Neural cell (in vitro differentiated cells): Measurements from ENCODE around the gene SLC12A8. TPM values are rescaled to one million over a fixed set of nuclear protein-coding genes. Genes with fewer than 3 reads are reported as not detected.

Experiments used
- H2AFZ ChIP-seq: fragments of 200-600, 300-800 bp; sonication (generic), shearing (Covaris generic); 2 replicates; pipeline ENCODE4 v1.6.0; 2014; ENCODE audit warnings: low read depth, mild to moderate bottlenecking, antibody characterized with exemption, low read length, moderate library complexity
- H3F3A ChIP-seq: fragments of 200-600 bp; shearing (Covaris generic); 2 replicates; pipeline ENCODE4 v1.6.1; 2016; ENCODE audit warnings: mild to moderate bottlenecking, moderate library complexity, mixed read lengths, antibody characterized with exemption, low read length; ENCODE audit not compliant: insufficient read depth, poor library complexity, severe bottlenecking
- H3K27ac ChIP-seq: fragments of 200-600, 300-800 bp; sonication (generic), shearing (Covaris generic); 2 replicates; pipeline ENCODE4 v1.5.1; 2014; ENCODE audit warnings: mild to moderate bottlenecking, low read length, moderate library complexity
- H3K27me3 ChIP-seq: fragments of 300-800, 200-600 bp; sonication (generic), shearing (Covaris generic); 2 replicates; pipeline ENCODE4 v1.6.0; 2014; ENCODE audit warnings: mild to moderate bottlenecking, low read depth, low read length, moderate library complexity; ENCODE audit not compliant: insufficient read depth
- H3K36me3 ChIP-seq: fragments of 300-800, 200-600 bp; sonication (generic), shearing (Covaris generic); 2 replicates; pipeline ENCODE4 v1.5.1; 2014; ENCODE audit warnings: mild to moderate bottlenecking, antibody characterized with exemption, low read length, moderate library complexity; ENCODE audit not compliant: insufficient read depth
- H3K4me2 ChIP-seq: fragments of 300-800, 200-600 bp; sonication (generic), shearing (Covaris generic); 2 replicates; pipeline ENCODE4 v1.6.0; 2014; ENCODE audit warnings: mild to moderate bottlenecking, low read length
- H3K4me3 ChIP-seq: fragments of 300-800, 200-600 bp; sonication (generic), shearing (Covaris generic); 2 replicates; pipeline ENCODE4 v1.5.1; 2014; ENCODE audit warnings: mild to moderate bottlenecking, low read length, moderate library complexity
- H3K79me2 ChIP-seq: fragments of 200-600 bp; shearing (Covaris generic); replicated peaks from 2 replicates; pipeline ENCODE4 v1.6.0; 2014; ENCODE audit warnings: mild to moderate bottlenecking, low read length, moderate library complexity; ENCODE audit not compliant: insufficient read depth
- H3K9ac ChIP-seq: fragments of 300-800, 200-600 bp; sonication (generic), shearing (Covaris generic); 2 replicates; pipeline ENCODE4 v1.6.1; 2016; ENCODE audit warnings: mild to moderate bottlenecking, low read length, mixed read lengths
- H3K9me2 ChIP-seq: fragments of 200-600 bp; shearing (Covaris generic); 2 replicates; pipeline ENCODE4 v1.6.1; 2016; ENCODE audit warnings: mild to moderate bottlenecking, low read length, mixed read lengths; ENCODE audit not compliant: insufficient read depth
- H3K9me3 ChIP-seq: fragments of 200-600, 300-800 bp; sonication (generic), shearing (Covaris generic); 2 replicates; pipeline ENCODE4 v1.6.1; 2016; ENCODE audit warnings: mild to moderate bottlenecking, mixed run types, low read length, moderate library complexity, mixed read lengths
- H4K20me1 ChIP-seq: fragments of 200-600 bp; shearing (Covaris generic); 2 replicates; pipeline ENCODE4 v1.6.1; 2016; ENCODE audit warnings: mild to moderate bottlenecking, mixed run types; ENCODE audit not compliant: insufficient read depth
- EP300 ChIP-seq: fragments of 450-650 bp; conservative IDR thresholded peaks from 2 replicates; pipeline ENCODE4 v1.6.1; 2014; ENCODE audit warnings: antibody characterized with exemption, mild to moderate bottlenecking, moderate library complexity; ENCODE audit not compliant: poor library complexity, severe bottlenecking
- EZH2 ChIP-seq: fragments of 200-600, 300-800 bp; shearing (Covaris generic), sonication (generic); IDR thresholded peaks from 2 replicates; pipeline ENCODE4 v1.6.1; 2014; ENCODE audit warnings: antibody characterized with exemption, low read length, borderline replicate concordance, mild to moderate bottlenecking; ENCODE audit not compliant: insufficient read depth, poor library complexity, severe bottlenecking
- MXI1 ChIP-seq: fragments of 450-650 bp; conservative IDR thresholded peaks from 2 replicates; pipeline ENCODE4 v1.6.1; 2014; ENCODE audit warnings: antibody characterized with exemption, mild to moderate bottlenecking; ENCODE audit not compliant: poor library complexity, severe bottlenecking
- POLR2AphosphoS5 ChIP-seq: IDR thresholded peaks from 2 replicates; pipeline ENCODE4 v1.6.1; 2012
- RAD21 ChIP-seq: fragments of 450-650 bp; conservative IDR thresholded peaks from 2 replicates; pipeline ENCODE4 v1.6.1; 2014; ENCODE audit warnings: antibody characterized with exemption, mild to moderate bottlenecking, moderate library complexity
- SMC3 ChIP-seq: fragments of 450-650 bp; conservative IDR thresholded peaks from 2 replicates; pipeline ENCODE4 v1.6.1; 2014; ENCODE audit warnings: antibody characterized with exemption, mild to moderate bottlenecking, moderate library complexity; ENCODE audit not compliant: poor library complexity
- TAF1 ChIP-seq: IDR thresholded peaks from 2 replicates; pipeline ENCODE4 v1.6.1; 2012; ENCODE audit warnings: low read depth
- polyA plus RNA-seq: library from polyadenylated mRNA; depleted of rRNA; stranded (reverse); fragments of >200 nt; gene quantifications from 2 replicates; pipeline ENCODE4 v1.2.3, GENCODE V29; 2014
- TF ChIP-seq, protein P1 (sequence below): IDR thresholded peaks from 2 replicates; pipeline ENCODE4 v1.6.1; 2012; ENCODE audit warnings: borderline replicate concordance
- TF ChIP-seq, protein P2 (sequence below): fragments of 450-650 bp; IDR thresholded peaks from 2 replicates; pipeline ENCODE4 v1.5.1; 2014; ENCODE audit warnings: antibody characterized with exemption, mild to moderate bottlenecking, moderate library complexity; ENCODE audit not compliant: poor library complexity, severe bottlenecking

SLC12A8 gene
- polyA plus RNA-seq, 1 donor from 2014 or later, result 4.6 TPM

DNA sequence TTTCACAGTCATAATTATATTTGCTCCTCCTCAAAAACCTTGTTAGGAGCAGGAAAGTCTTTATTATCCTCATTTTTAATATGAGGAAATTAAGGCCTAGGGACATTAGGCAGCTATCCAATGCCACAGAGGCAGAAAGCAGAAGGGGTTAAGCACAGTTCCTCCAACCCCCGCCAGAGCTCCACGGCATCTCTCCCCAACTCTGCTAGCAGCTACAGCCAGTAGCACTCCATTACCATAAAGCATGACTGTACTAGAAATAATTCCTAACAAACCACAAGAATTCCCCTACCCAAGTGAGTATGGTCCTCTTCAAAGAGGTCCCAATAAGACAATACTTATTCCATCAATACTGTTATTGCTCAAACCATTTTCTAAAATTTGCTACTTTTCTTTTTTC, 166.6 kb downstream of the SLC12A8 start:
- no peak overlapping the region for H3K4me3 ChIP-seq
- no peak overlapping the region for H3K4me2 ChIP-seq
- H3K36me3 ChIP-seq, result no peaks in the 10 kb centered on the region
- H3F3A ChIP-seq, result no peaks in the 10 kb centered on the region
- H3K27ac ChIP-seq, result no peak overlapping the region
- no peaks in the 10 kb centered on the region for H4K20me1 ChIP-seq
- no peaks in the 10 kb centered on the region for H3K9me2 ChIP-seq
- no peak overlapping the region for H2AFZ ChIP-seq
- H3K9me3 ChIP-seq, result no peaks in the 10 kb centered on the region
- no peak for TF ChIP-seq MXI1
- TF ChIP-seq RAD21, result no peak
- TF ChIP-seq EP300, result no peak
- TF ChIP-seq POLR2AphosphoS5, result no peak
- no peak for TF ChIP-seq EZH2
- TF ChIP-seq, protein P1, sequence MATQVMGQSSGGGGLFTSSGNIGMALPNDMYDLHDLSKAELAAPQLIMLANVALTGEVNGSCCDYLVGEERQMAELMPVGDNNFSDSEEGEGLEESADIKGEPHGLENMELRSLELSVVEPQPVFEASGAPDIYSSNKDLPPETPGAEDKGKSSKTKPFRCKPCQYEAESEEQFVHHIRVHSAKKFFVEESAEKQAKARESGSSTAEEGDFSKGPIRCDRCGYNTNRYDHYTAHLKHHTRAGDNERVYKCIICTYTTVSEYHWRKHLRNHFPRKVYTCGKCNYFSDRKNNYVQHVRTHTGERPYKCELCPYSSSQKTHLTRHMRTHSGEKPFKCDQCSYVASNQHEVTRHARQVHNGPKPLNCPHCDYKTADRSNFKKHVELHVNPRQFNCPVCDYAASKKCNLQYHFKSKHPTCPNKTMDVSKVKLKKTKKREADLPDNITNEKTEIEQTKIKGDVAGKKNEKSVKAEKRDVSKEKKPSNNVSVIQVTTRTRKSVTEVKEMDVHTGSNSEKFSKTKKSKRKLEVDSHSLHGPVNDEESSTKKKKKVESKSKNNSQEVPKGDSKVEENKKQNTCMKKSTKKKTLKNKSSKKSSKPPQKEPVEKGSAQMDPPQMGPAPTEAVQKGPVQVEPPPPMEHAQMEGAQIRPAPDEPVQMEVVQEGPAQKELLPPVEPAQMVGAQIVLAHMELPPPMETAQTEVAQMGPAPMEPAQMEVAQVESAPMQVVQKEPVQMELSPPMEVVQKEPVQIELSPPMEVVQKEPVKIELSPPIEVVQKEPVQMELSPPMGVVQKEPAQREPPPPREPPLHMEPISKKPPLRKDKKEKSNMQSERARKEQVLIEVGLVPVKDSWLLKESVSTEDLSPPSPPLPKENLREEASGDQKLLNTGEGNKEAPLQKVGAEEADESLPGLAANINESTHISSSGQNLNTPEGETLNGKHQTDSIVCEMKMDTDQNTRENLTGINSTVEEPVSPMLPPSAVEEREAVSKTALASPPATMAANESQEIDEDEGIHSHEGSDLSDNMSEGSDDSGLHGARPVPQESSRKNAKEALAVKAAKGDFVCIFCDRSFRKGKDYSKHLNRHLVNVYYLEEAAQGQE, result no peak
- TF ChIP-seq, protein P2, sequence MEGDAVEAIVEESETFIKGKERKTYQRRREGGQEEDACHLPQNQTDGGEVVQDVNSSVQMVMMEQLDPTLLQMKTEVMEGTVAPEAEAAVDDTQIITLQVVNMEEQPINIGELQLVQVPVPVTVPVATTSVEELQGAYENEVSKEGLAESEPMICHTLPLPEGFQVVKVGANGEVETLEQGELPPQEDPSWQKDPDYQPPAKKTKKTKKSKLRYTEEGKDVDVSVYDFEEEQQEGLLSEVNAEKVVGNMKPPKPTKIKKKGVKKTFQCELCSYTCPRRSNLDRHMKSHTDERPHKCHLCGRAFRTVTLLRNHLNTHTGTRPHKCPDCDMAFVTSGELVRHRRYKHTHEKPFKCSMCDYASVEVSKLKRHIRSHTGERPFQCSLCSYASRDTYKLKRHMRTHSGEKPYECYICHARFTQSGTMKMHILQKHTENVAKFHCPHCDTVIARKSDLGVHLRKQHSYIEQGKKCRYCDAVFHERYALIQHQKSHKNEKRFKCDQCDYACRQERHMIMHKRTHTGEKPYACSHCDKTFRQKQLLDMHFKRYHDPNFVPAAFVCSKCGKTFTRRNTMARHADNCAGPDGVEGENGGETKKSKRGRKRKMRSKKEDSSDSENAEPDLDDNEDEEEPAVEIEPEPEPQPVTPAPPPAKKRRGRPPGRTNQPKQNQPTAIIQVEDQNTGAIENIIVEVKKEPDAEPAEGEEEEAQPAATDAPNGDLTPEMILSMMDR, result no peak
- TF ChIP-seq TAF1, result no peak
- no peak for TF ChIP-seq SMC3
- no peaks in the 10 kb centered on the region for H3K79me2 ChIP-seq
- H3K27me3 ChIP-seq, result no peaks in the 10 kb centered on the region
- no peak overlapping the region for H3K9ac ChIP-seq

DNA sequence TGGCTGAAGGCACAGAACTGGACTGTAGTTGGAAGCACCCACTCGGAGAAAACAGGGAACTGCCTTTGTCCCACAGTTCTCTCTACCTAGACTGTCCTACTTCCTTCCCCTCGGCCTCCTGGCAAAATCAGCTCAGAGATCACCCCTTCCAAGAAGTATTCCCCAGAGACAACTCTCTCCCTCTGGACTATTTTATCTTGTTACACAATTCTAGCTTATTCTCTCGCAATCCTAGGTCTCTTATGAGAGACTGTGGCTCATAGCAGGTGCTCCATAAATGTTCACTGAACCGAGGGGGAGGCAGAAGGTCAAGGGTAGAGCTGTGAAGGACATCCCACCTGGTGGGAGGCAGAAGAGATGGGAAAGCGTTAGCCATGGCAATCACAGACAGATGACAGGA, 167.4 kb downstream of the SLC12A8 start:
- no peak overlapping the region for H3K9ac ChIP-seq
- no peak overlapping the region for H3K27ac ChIP-seq
- no peaks in the 10 kb centered on the region for H3K9me3 ChIP-seq
- H3K9me2 ChIP-seq, result no peaks in the 10 kb centered on the region
- H3F3A ChIP-seq, result no peaks in the 10 kb centered on the region
- no peaks in the 10 kb centered on the region for H4K20me1 ChIP-seq
- H3K27me3 ChIP-seq, result no peaks in the 10 kb centered on the region
- no peaks in the 10 kb centered on the region for H3K79me2 ChIP-seq
- H3K4me2 ChIP-seq, result no peak overlapping the region
- no peak overlapping the region for H2AFZ ChIP-seq
- TF ChIP-seq SMC3 (no peak), MXI1 (no peak), POLR2AphosphoS5 (no peak), EP300 (no peak), EZH2 (no peak), TAF1 (no peak)
- TF ChIP-seq, protein P1, result no peak
- no peak overlapping the region for H3K4me3 ChIP-seq
- H3K36me3 ChIP-seq, result no peaks in the 10 kb centered on the region
